ENCODE measurements around the gene SMOC1. TPM values are rescaled to one million over a fixed set of nuclear protein-coding genes. Genes with fewer than 3 reads are reported as not detected.

SMOC1 gene
- total and polyA plus RNA-seq, 2 of the 8 experiments (the other 6 are each of a cell fraction or from before 2014, with no cell fraction given): 1.6 to 2.4 TPM

- no peak overlapping the region for H2BK120ac ChIP-seq (replicated peaks; ENCODE audit: low read depth, low read length)
- H4K20me1 ChIP-seq (replicated peaks in 1 of 2; ENCODE audit: control insufficient read depth in 1 of 2, insufficient read depth in 2 of 2, low read length in 2 of 2): no peaks in the 10 kb centered on the region
- H3K27me3 ChIP-seq (replicated peaks in 1 of 4; ENCODE audit: control insufficient read depth in 3 of 4, extremely low read depth in 1 of 4, insufficient read depth in 3 of 4, low read length in 3 of 4): no peaks in the 10 kb centered on the region; a peak in 1 of 7 replicates
- DNase-seq (ENCODE audit: low read depth in 1 of 2, low spot score in 2 of 2) (no peak), FAIRE-seq (no peak)
- 91% methylated on average over 9 of the region's 9 CpGs; no CpG with 5 or more reads in 1 of the 2 experiments for WGBS, 2 experiments (ENCODE audit: extremely low coverage in 1 of 2, insufficient coverage in 1 of 2, insufficient read length in 1 of 2, insufficient replicate concordance in 2 of 2, low coverage in 1 of 2, low lambda C conversion rate in 2 of 2, missing lambda C conversion rate in 1 of 2)
- ChIA-PET POLR2A (ENCODE audit: partially characterized antibody) (no interaction called here), CTCF (ENCODE audit: partially characterized antibody) (interaction anchor here (0.5 to 3.7 kb wide), 10 partner anchors 15 to 336 kb away, joined by 3 to 27 read pairs (median 4); no protein-coding TSS in a partner anchor)
- no peaks in the 10 kb centered on the region for H3K79me2 ChIP-seq (ENCODE audit: control insufficient read depth in 1 of 2, insufficient read depth in 2 of 2, low read length in 2 of 2)
- H3K18ac ChIP-seq (ENCODE audit: extremely low read depth, low read length): peak overlapping the region; percentile 71; the same call in 1 of the 2 replicates
- H3K79me1 ChIP-seq (ENCODE audit: low read depth, low read length): no peaks in the 10 kb centered on the region
- H2AFZ ChIP-seq (ENCODE audit: low read length): no peak overlapping the region
- H2BK20ac ChIP-seq (ENCODE audit: low read length): peak overlapping the region; percentile 90; the same call in 1 of the 2 replicates
- no peak overlapping the region for H3K4me2 ChIP-seq (ENCODE audit: insufficient read depth in 1 of 2, low read depth in 2 of 2, low read length in 2 of 2)
- H3K4me1 ChIP-seq (replicated peaks in 1 of 4; ENCODE audit: control insufficient read depth in 3 of 4, insufficient read depth in 4 of 4, low read length in 3 of 4): peaks cover 2 to 11% (median 7%) of the 10 kb centered on the region in 4 experiments
- no peak overlapping the region for H3K27ac ChIP-seq (ENCODE audit: low read depth, low read length)
- H2BK15ac ChIP-seq (ENCODE audit: low read length): 0 out of 2 replicates have a peak overlapping the region, but pooled peaks have one; percentile 61
- H4K91ac ChIP-seq (replicated peaks; ENCODE audit: insufficient read length, low read length): no peak overlapping the region
- H3K56ac ChIP-seq (replicated peaks; ENCODE audit: insufficient read length, low read depth, low read length): no peak overlapping the region
- H3K23me2 ChIP-seq (ENCODE audit: low read depth, low read length): no peaks in the 10 kb centered on the region
- H3K9ac ChIP-seq (replicated peaks in 1 of 4; ENCODE audit: extremely low read depth in 1 of 4, low read depth in 3 of 4, low read length in 3 of 4): no peak overlapping the region
- no peak overlapping the region for H3K14ac ChIP-seq (ENCODE audit: insufficient read length)
- no peaks in the 10 kb centered on the region for H3K9me3 ChIP-seq (ENCODE audit: insufficient read depth in 2 of 2, low read depth in 1 of 2, low read length in 1 of 2)
- no peak overlapping the region for H3K4ac ChIP-seq (replicated peaks; ENCODE audit: insufficient read length, low read depth, low read length)
- no peak overlapping the region for H3K4me3 ChIP-seq (ENCODE audit: extremely low read depth in 1 of 4, insufficient read depth in 2 of 4, low read depth in 3 of 4, low read length in 4 of 4)
- no peak overlapping the region for H4K8ac ChIP-seq (ENCODE audit: extremely low read depth, insufficient read depth, low read length)
- H2BK5ac ChIP-seq (ENCODE audit: low read depth, low read length): peak overlapping the region; percentile 81; the same call in 1 of the 2 replicates
- no peak overlapping the region for H3K23ac ChIP-seq (ENCODE audit: insufficient read length)
- H4K5ac ChIP-seq (ENCODE audit: insufficient read length, low read depth, low read length): no peak overlapping the region
- H3K36me3 ChIP-seq (ENCODE audit: control insufficient read depth in 2 of 4, insufficient read depth in 4 of 4, low read length in 3 of 4): no peaks in the 10 kb centered on the region
- H2AK5ac ChIP-seq (ENCODE audit: low read depth, low read length): peak overlapping the region; percentile 66; the same call in 1 of the 2 replicates
- 0 out of 2 replicates have a peak overlapping the region, but pooled peaks have one; percentile 52 for H2BK12ac ChIP-seq (ENCODE audit: low read depth, low read length)
- TF ChIP-seq POLR2A (IDR thresholded peaks at IDR 0.05; ENCODE audit: control extremely low read depth in 1 of 2, low read depth in 2 of 2, low read length in 2 of 2) (no peak), ZNF274 (IDR thresholded peaks at IDR 0.05; ENCODE audit: borderline replicate concordance, extremely low read depth, low read length) (no peak), YY1 (IDR thresholded peaks at IDR 0.05; ENCODE audit: low read depth, low read length) (no peak), RNF2 (IDR thresholded peaks at IDR 0.05; ENCODE audit: borderline replicate concordance, low read depth, low read length, missing control alignments, poor library complexity, severe bottlenecking) (no peak), JUND (IDR thresholded peaks at IDR 0.05; ENCODE audit: low read length) (no peak), TEAD4 (IDR thresholded peaks at IDR 0.05; ENCODE audit: low read depth, low read length) (no peak), CHD2 (IDR thresholded peaks at IDR 0.05; ENCODE audit: low read length) (no peak), ATF2 (IDR thresholded peaks at IDR 0.05; ENCODE audit: low read length) (no peak), NRF1 (IDR thresholded peaks at IDR 0.05; ENCODE audit: low read depth, low read length) (no peak), MAX (IDR thresholded peaks at IDR 0.05) (no peak), SRF (IDR thresholded peaks at IDR 0.05; ENCODE audit: low read depth, low read length) (no peak)
Observed at GRCh38 chr14:70032016-70032415, 152.8 kb downstream of the SMOC1 start.

Data from H1 (cell line).